Eye (tissue), 1 donor: ENCODE results near the gene RPN1.

Experiments
- DNase-seq: peaks from one replicate; pipeline ENCODE4 v3.0.0-alpha.2; 2015

RPN1 gene

GRCh38 chr3:128576290-128576689 lies 74.3 kb downstream of the RPN1 start:
- no peak for DNase-seq

- no peak for DNase-seq
Observed at GRCh38 chr3:128575777-128576176, 74.8 kb downstream of the RPN1 start.

DNA sequence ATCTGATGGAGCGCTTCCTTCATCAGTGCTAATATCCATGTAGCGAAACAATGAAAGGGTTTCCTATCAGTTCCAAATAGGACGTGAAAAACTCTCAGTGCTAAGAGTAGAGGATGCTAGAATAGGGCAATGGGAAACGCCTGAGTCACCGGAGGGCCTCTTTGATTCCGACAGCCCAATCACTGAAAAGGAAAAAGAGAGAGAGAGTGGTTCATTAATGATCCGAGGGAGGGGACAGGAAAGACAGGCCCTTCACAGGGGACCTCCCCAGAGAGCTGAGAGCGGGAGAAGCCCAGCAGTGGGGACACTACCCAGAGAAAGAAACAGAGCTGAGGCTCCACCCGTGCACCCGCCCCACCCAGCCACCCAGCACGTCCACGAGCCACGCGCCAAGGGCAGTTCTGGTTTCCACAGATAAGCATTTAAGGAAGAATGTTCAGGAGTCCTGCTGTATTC lies 76.9 kb downstream of the RPN1 start:
- no peak for DNase-seq

- DNase-seq: no peak
Observed at GRCh38 chr3:128573160-128573559, 77.5 kb downstream of the RPN1 start.

DNA sequence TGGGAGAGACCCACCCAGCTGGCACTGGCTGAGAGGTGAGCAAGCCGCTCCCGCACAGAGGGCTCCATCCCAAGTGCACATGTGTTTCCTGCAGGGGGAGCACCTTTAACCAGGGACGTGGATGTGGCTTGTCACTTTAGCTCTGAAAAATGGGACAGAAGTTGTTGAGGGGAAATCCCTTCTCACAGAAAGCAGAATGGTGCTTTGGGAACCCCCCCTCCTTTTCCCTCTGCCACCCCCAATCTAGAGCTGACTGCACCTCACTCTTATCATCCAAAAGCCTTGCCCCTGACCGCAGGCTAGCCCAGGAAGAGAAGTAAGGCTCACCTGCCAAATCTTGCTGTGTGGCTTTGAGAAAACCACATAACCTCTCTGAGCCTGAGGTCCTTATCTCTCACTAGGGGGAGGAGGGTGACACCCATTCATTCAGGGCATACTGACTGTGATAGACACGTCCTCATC lies 77.9 kb downstream of the RPN1 start:
- DNase-seq: no peak

DNA sequence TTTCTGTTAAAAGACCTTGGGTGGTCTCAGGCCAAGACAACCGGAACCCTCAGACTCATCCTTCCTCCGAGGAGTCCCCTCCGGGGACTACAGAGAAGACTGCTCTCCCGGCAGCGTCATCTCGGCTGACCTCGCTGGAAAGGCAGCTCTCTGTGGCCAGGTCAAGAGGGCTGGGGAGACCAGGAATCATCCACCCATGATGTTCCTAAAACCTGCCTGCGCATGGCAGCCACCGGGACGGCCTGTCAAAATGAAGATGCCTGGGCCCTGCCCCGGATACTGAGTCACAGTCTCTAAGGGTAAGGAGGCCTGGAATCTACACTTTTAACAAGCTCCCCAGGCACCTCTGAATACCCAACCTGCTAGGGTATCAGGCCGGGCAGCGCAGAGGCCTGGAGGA lies 78.6 kb downstream of the RPN1 start:
- no peak for DNase-seq
